ENCODE results near the gene RPL7A.
"Not testable (repeated sequence)": the region's sequence is repeated elsewhere in the genome, so short reads cannot be mapped to it uniquely, and the experiment has no call there.

The RPL7A gene

DNA sequence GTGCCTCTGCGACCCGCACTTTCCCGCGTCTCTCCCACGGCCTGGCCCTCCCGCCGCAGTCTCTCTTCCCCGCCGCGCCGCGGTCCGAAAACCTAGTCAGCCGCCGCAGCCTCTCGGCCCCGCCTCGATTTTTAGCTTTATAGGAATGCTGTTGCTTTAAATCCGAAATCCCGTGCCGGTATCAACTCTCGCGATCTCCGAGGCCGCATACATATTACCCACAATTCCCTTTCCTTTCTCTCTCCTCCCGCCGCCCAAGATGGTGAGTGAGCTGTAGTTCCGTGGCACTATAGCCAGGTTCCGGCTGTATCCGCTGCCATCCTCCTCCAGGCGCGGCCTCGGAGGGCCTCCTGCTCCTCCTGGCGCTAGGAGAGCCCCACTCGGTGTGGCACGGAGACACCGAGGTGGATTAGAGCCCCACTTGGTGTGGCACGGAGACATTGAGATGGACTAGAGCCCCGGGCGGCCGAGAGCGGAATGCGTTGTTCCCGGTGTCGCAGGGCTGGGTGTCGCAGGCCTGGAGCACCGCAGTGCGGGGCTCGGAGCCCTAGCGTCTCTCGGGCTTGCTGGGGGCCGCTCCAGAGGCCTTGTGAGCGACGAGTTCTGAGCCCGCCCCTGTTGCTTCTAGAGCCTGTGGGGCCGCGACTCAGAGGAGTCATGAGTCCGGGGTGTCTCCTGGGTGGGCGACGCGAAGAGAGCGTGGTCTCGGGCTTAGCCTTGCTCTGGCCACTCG, at the start of gene RPL7A, which contains the start of gene MED22:
Gene RPL7A (plus strand): TSS at position 234 of the 733 bp plus-strand sequence. CDS start 26 bp downstream, at position 260.
Gene MED22 (minus strand): TSS at position 147 of the 733 bp plus-strand sequence. CDS start 1,469 bp downstream, outside the sequence.
- peak; percentile 73 to 92 for DNase-seq (ENCODE audit: extremely low read depth in 1 of 2, low read depth in 1 of 2)

DNA sequence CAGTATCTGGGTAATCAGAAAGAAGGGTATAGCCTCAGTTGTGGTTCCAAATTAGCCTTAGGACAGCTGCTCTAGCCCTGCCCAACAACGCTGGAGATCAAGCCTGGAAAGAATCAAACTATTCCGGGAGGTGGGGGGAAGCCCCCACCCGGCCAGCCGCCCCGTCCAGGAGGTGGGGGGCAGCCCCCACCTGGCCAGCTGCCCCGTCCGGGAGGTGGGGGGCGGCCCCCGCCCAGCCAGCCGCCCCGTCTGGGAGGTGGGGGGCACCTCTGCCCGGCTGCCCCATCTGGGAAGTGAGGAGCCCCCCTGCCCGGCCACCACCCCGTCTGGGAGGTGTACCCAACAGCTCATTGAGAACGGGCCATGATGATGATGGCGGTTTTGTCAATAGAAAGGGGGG, 48.0 kb upstream of the RPL7A start:
- not testable (repeated sequence) for DNase-seq (ENCODE audit: extremely low read depth in 1 of 2, low read depth in 1 of 2)

DNA sequence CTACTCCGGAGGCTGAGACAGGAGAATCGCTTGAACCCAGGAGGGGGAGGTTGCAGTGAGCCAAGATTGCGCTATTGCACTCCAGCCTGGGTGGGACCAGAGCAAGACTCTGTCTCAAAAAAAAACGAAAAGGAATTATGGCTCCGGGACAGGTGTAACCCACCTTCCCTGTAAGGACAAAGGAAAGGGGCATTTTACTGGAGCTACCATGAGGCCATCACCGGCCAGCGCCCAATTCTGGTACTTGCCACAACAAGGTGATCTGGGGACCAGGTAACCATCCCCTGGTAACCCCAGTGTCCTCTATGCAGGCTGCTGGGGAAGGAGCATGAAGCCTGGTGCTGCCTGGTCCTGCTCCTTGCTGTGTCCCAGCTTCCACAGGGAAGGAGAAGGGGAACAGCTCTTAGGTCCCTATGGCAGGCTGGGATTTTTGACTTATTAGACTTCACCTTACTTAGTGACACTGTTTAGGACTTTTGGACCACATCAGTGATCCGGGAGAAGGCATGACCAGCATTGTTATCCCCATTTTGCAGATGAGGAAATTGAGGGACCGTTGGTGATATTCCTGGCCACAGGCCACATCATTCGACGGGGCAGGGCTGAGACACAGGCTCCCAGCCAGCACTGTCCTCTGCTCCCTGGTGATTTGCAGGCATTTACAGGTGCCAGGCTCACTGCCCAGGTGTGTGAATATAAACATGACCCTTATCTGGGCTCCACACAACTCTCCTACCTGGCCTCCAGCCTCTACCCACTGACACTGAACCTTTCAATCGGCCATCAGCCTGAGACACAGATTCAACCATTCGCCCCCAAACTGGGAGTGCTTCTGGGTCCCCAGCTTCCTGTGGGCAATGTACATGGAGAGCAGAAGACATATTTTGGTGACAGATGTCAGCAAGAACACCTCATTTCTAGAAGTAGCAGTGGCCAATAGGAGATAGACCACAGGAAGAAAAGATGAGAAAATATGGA, 46.5 kb upstream of the RPL7A start:
- DNase-seq (ENCODE audit: extremely low read depth in 1 of 2, low read depth in 1 of 2) = no peak

DNA sequence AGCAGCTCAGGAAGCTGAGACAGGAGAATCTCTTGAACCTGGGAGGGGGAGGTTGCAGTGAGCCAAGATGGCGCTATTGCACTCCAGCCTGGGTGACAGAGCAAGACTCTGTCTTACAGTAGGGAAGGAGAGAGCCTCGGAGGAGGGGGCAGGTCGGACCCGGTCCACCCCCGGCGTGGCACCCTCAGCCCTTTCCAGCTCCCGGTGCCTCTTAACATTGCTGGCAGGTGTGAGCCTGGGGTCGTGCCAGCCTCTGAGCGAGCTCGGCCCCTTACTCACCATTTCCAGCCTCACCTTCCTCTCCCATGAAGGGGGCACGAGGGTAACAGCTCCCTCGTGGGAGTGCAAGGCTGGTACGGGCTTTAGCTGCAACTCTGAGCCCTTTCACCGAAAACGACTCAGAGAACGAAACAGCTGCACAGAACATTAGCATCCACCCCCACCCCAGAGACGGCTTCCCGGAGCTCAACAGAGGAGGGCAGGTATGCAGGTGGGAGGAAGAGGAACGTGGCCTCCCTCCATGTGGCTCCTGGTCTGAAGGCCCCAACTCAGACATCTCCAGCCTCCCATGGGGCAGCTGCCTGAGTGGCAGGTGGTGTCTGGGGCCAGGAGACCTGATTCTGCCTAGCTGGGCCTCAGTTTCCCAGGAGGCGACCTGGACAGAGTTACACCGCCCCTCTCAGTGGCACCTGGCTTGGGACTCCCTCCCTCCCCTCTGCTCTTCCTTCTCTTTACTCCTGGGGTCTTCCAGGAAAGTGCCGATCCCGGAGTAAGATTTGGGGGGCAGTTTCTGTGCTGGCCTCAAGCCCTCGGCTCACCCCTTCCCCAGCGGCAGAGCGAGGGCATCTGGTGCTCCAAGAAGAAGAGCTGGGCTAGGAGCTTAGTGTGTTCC, 44.5 kb upstream of the RPL7A start:
- no peak for DNase-seq (ENCODE audit: extremely low read depth in 1 of 2, low read depth in 1 of 2)

DNA sequence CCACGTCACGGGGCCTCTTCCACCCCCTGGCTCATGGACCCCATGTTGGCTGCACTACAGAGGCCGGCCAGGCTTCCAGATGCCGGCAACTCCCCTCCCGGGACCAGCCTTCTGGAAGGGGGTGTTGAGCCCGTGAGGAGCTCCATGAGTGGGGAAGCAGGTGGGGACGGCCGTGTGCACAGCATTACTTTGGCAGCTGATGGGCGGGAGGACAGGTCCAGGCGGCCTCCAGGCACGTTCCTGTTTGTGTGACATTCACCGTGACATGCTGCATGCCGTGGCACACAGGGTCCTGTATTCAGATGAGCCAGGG, 43.9 kb upstream of the RPL7A start:
- no peak for DNase-seq (ENCODE audit: extremely low read depth in 1 of 2, low read depth in 1 of 2)

DNA sequence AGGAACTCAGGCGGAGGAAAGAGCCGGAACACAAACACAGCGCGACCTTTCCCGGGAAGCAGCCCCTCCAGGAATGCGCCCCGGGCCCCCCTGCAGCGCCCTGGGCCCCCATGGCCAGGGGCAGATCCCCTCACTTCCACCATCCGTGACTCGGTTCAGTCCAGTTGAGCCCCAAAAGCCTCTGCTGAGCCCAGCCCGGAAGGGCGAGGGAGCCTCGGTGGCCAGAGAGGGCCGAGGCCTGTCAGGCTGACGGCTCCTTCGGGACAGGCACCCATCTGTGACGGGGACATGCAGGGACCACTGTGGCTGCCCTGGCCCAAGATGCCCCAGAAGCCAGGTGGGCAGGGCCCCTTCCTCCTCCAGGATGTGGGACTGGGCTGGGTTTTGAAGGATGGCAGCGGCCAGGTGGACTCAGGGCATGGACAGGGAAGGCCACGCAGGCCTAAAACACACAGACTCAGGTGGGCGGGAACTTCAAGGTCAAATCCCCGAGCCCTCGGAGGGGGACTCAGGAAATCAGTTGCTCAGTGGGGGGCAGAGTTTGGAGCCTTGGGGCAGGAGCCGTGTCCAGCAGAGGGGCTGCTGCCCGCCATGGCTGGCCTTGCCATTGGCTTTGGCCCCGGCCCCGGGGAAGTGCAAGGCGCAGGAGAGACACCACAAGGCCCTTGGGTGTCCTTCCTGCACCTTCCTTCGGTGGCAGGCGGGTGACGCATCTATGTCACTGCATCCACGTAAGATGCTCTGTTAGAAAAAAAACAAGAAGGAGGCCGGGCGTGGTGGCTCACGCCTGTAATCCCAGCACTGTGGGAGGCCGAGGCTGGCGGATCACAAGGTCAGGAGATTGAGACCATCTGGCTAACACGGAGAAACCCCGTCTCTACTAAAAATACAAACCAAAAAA, 43.3 kb upstream of the RPL7A start:
- no peak for DNase-seq (ENCODE audit: extremely low read depth in 1 of 2, low read depth in 1 of 2)

DNA sequence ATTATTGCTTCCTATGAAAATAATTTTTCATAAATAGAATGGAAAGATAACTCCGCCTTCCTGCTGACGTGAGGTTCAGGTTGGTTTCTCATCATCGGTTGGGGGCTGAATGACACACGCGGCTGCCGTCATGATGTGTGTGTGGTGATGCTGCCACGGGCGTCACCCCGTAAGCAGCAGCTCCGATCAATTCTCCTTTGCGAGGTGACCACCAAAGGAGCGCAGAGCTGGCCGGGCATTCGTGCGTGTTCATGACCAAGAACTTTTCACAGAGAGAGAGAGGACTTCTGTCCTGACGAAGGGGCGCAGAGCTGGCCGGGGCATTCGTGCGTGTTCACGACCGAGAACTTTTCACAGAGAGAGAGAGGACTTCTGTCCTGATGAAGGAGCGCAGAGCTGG, 42.3 kb upstream of the RPL7A start:
- DNase-seq (ENCODE audit: extremely low read depth in 1 of 2, low read depth in 1 of 2) = no peak

DNA sequence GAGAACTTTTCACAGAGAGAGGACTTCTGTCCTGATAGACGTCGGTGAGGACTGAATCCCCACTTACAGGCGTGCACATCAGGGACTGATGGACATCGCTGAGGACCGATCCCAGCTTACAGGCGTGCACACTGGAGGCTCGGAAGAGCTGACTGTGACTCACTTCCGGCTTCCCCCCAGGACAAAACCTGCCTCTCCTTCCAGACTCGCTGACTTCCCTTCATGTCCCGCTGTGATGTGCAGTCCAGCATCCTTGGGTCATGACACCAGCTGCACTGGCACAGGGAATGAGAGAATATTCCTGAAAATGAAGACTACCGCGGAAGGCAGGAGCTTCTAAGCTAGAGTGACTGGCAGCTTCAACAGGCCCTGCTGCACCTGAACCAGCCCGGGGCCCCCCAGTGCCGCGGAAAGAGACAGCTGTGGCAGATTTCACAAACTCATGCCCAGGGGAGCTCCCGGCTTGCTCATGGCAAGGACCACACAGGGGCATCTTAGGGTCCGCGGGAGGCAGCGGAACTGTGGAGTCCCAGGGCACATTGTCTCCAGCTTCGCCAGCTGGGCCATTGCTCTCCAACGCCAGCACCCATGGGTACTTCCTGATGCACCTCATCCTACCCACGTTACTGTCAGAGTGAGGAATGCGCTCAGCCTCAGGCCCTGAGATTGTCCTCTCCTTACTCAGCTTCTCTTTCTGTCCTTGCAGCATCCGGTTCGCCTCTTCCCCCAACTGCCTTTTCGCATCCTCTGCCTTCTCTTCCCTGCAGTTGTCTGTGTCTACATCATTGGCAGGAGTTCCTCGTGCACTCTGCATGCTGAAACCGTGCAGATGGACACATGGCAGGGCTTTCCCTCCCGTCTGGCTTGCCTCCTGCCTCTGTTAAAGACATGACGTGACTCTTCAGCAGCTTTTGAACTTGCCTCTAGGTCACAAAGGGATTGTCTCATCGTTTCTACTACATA, 41.5 kb upstream of the RPL7A start:
- no peak for DNase-seq (ENCODE audit: extremely low read depth in 1 of 2, low read depth in 1 of 2)

DNA sequence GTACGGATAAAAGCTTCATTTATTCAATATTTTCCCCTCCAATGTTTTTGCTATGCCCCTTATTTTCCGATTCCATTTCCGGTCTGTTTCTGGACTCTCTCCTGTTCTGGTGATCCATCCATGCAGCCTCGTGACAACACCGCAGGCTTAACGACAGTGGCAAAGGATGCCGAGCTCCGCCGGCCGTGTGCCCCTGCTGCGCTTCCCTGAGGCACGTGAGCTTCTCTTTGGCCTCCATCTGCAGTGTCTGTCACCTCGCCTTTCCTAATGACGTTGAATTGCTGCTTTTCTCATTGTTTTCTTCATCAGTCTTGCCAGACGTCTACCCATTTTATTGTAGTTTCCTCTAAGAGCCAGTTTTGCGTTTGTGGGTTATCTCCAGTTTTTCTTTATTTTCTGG, 40.7 kb upstream of the RPL7A start:
- DNase-seq (ENCODE audit: extremely low read depth in 1 of 2, low read depth in 1 of 2) = no peak

DNA sequence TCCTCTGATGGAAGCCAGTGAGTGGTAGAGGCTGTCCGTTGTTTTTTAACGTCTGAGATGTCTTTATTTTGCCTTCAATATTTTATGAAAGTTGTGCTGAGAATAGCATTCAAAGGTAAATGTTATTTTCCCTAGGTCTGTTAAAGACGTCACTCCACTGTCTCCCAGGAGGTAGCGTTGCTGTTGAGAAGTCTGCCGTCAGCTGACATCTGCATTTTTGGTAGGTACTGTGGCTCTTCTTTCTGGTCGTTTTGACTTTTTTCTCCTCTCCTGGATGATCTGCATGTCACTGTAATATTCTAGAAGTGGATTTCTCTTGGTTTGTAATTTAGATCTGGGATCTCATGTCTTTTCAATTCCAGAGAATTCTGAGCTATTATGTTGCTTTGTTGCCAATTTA, 38.4 kb upstream of the RPL7A start:
- no peak for DNase-seq (ENCODE audit: extremely low read depth in 1 of 2, low read depth in 1 of 2)

DNA sequence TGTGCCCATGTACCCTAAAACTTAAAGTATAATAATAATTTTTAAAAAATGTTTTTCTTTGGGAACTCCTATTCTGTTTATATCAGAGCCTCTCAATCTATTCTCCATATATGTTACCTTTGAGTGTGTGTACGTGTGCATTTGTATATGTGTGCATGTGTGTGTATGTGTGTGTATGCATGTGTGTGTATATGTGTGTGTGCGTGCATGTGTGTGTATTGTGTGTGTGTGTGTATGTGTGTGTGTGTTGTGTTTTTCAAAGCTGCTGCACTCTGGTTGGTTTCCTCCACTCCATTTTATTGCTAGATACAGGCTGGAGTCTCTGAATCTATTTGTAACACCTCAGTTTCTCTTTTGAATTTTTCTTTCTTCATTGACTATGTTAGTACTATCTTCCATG, 32.0 kb upstream of the RPL7A start:
- no peak for DNase-seq (ENCODE audit: extremely low read depth in 1 of 2, low read depth in 1 of 2)

DNA sequence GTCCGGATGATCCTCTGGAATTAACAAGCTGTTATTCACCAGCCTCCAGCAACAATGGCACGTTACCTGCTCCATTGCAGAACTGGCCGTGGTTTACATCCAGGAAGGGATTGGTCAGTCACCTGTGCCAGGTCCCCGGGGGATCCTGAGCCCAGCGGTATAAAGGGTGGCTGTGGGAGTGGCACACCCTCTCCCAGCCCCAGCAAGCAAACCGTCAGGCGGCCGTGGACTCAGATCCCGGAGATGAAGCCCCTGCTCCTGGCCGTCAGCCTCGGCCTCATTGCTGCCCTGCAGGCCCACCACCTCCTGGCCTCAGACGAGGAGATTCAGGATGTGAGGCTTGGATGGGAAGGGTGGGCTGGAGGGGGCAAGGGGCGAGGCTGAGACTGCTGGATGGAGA, 30.5 kb upstream of the RPL7A start:
- not testable (repeated sequence) for DNase-seq (ENCODE audit: extremely low read depth in 1 of 2, low read depth in 1 of 2)

DNA sequence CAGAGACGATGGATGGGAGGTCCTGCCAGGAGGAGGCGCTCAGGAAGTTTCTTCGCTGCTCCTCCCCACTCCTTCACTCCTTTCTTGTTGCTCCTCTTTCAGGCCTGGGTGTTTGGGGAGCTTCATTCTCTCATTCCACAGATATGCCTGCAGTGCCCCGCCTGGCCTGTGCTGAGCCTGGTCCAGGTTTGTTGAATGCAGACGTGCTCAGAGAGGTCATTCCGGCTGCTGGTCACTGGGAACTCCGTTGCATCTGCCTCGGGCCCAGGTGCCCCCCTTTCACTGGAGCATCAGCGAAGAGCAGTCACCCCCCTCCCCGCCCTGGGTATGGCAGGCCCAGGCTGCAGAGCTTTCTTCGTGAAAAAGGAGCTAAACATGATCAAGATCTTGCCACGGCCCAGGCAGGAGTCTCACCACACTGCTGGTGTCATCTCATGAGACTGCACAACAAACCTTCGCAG, 27.6 kb upstream of the RPL7A start:
- DNase-seq (ENCODE audit: extremely low read depth in 1 of 2, low read depth in 1 of 2) = no peak

DNA sequence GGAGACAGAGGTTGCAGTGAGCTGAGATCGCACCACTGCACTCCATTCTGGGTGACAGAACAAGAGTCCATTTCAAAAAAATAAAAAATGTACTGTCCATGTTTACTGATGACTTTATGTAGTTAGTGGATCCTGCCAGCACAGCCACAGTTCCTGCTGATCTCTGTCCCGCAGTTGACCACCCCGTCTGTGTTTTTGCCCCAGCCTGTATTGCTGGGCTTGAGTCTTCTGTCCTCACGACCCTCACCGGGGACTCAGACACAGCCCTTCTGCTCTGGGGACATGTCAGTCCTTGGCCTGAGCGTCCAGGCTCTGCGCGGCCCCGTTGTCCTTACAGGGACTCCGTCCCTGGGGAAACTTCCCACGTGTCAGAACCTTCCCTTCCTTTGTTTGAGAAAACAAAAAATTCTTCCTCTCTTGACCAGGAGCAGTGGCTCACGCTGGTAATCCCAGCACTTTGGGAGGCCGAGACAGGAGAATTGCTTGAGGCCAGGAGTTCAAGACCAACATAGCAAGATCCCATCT, 26.5 kb upstream of the RPL7A start:
- DNase-seq (ENCODE audit: extremely low read depth in 1 of 2, low read depth in 1 of 2) = no peak

DNA sequence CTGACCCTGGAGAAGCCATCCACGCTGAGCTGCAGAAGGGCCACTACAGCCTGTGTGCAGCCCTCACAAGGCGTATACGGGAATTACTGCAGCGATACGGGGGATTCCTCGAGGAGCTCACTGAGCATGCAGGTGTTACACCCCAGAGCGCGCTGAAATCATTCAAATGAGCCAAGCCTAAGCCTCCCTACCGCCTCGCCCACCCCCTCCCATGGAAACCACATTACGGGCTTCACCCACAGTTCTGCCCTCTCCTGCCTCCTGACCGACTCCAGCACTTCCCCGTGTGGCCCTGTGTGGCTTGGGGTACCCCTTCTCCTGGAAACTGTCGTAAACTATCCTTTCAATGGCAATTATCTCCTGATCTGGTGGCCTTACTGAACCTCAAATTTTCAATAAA, 25.3 kb upstream of the RPL7A start:
- DNase-seq (ENCODE audit: extremely low read depth in 1 of 2, low read depth in 1 of 2) = no peak

DNA sequence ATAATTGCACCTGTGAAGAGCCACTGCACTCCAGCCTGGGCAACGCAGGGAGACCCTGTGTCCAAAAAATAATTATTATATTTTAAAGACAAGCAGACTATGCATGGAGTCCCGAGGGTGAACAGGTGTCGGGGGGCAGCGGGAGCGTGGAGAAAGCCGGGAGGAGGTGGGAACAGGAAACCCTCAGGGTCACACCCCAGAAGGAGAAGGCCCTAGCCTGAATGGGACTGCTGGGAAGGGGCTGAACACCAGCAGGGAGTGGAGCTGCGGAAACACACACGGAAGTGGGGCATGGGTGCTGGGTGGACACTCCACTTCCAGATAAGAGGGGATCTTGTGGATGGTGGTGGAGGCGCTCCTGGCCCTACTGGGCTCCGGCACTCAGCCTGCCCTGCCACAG, 24.8 kb upstream of the RPL7A start:
- no peak for DNase-seq (ENCODE audit: extremely low read depth in 1 of 2, low read depth in 1 of 2)

DNA sequence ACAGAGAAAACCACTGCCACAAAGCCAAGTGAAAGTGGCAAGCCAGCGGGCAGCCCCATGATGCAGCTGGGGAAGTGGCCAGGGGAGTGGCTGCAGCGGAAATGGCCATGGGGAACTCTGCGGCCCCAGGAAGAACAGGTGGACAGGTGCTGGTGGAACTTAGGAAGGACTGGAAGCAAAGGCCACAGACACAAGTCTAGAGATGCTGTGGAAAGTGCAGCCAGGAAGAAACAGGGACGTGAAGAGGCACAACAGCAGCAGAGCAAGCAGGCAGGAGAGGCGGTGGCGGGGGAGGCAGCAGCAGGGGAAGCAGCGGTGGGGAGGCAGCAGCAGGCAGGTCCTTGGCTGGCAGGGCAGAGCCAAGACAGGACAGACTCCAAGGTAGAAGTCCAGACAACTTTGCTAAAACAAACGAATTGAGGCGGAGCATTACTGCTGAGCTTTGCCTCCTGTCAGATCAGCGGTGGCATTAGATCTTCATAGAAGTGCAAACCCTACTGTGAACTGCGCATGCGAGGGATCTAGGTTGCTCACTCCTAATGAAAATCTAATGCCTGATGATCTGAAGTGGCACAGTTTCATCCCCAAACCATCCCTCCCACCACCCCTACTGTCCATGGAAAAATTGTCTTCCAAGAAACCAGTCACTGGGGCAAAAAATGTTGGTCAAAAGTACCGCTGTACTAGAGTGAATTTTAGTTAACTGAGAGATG, 23.9 kb upstream of the RPL7A start:
- DNase-seq (ENCODE audit: extremely low read depth in 1 of 2, low read depth in 1 of 2) = no peak

DNA sequence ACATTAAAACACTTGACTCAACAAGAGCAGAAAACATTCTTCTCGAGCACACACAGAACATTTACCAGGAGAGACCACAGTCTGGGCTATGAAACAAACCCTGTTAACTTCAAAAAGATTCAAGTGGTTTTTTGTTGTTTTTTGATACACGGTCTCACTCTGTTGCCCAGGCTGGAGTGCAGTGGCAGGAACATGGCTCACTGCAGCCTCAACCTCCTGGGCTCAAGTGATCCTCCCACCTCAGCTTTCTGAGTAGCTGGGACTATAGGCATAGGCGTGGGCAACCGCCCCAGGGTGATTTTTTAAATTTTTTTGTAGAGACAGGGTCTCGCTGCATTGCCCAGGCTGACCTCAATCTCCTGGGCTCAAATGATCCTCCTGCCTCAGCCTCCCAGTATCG, 21.0 kb upstream of the RPL7A start:
- DNase-seq (ENCODE audit: extremely low read depth in 1 of 2, low read depth in 1 of 2) = not testable (repeated sequence)
